ENCODE measurements around the gene CDH4. TPM values are rescaled to one million over a fixed set of nuclear protein-coding genes. Genes with fewer than 3 reads are reported as not detected.

The CDH4 gene
- total RNA-seq, 6 experiments from 2014 or later: 5.8 to 12.8 (median 10.9) TPM

GRCh38 chr20:61727761-61728160 is 475.7 kb downstream of the CDH4 start:
- no peak for DNase-seq

GRCh38 chr20:61728326-61728725 is 476.3 kb downstream of the CDH4 start:
- H3K4me3 Mint-ChIP-seq: no peak overlapping the region
- no peak for TF ChIP-seq CTCF (IDR thresholded peaks at IDR 0.05)
- no peak overlapping the region for H3K27ac Mint-ChIP-seq
- H3K4me1 Mint-ChIP-seq (ENCODE audit: low read depth): peaks cover 8% of the 10 kb centered on the region; the same call in 1 of the 2 replicates
- no peak for DNase-seq
- H3K9me3 Mint-ChIP-seq: peaks cover 4% of the 10 kb centered on the region; the same call in 1 of the 2 replicates
- H3K36me3 Mint-ChIP-seq (ENCODE audit: low read depth): no peaks in the 10 kb centered on the region
- peaks cover 2% of the 10 kb centered on the region for H3K27me3 Mint-ChIP-seq (ENCODE audit: insufficient read depth)

More at GRCh38 chr20:61727761-61728160, 475.7 kb downstream of the CDH4 start:
- no peak overlapping the region for H3K4me3 Mint-ChIP-seq
- H3K4me1 Mint-ChIP-seq (ENCODE audit: low read depth): peaks cover 8% of the 10 kb centered on the region; the same call in 1 of the 2 replicates
- no peaks in the 10 kb centered on the region for H3K36me3 Mint-ChIP-seq (ENCODE audit: low read depth)
- H3K27ac Mint-ChIP-seq: no peak overlapping the region
- H3K27me3 Mint-ChIP-seq (ENCODE audit: insufficient read depth): peaks cover 2% of the 10 kb centered on the region
- peaks cover 4% of the 10 kb centered on the region; the same call in 1 of the 2 replicates for H3K9me3 Mint-ChIP-seq
- TF ChIP-seq CTCF (IDR thresholded peaks at IDR 0.05): no peak

GRCh38 chr20:61728786-61729770 is 477.0 kb downstream of the CDH4 start:
- TF ChIP-seq CTCF (IDR thresholded peaks at IDR 0.05): no peak
- H3K36me3 Mint-ChIP-seq (ENCODE audit: low read depth): no peaks in the 10 kb centered on the region
- peaks cover 4% of the 10 kb centered on the region; the same call in 1 of the 2 replicates for H3K9me3 Mint-ChIP-seq
- peaks cover 3% of the 10 kb centered on the region for H3K27me3 Mint-ChIP-seq (ENCODE audit: insufficient read depth)
- H3K4me3 Mint-ChIP-seq: no peak overlapping the region
- H3K27ac Mint-ChIP-seq: no peak overlapping the region
- H3K4me1 Mint-ChIP-seq (ENCODE audit: low read depth): peaks cover 8% of the 10 kb centered on the region; the same call in 1 of the 2 replicates
- no peak for DNase-seq

- Mint-ChIP-seq H3K27me3 (ENCODE audit: insufficient read depth) (peaks cover 3% of the 10 kb centered on the region), H3K36me3 (ENCODE audit: low read depth) (no peaks in the 10 kb centered on the region; the same call in 1 of the 2 replicates), H3K4me1 (ENCODE audit: low read depth) (peaks cover 8% of the 10 kb centered on the region; the same call in 1 of the 2 replicates), H3K9me3 (peaks cover 4% of the 10 kb centered on the region; the same call in 1 of the 2 replicates), H3K27ac (no peak overlapping the region), H3K4me3 (no peak overlapping the region)
- TF ChIP-seq CTCF (IDR thresholded peaks at IDR 0.05): no peak
- DNase-seq: no peak
Observed at GRCh38 chr20:61730631-61731362, 478.7 kb downstream of the CDH4 start.

GRCh38 chr20:61731363-61732181 is 479.5 kb downstream of the CDH4 start:
- peaks cover 8% of the 10 kb centered on the region; the same call in 1 of the 2 replicates for H3K4me1 Mint-ChIP-seq (ENCODE audit: low read depth)
- peaks cover 4% of the 10 kb centered on the region; the same call in 1 of the 2 replicates for H3K9me3 Mint-ChIP-seq
- peak; percentile 59 for DNase-seq
- H3K36me3 Mint-ChIP-seq (ENCODE audit: low read depth): no peaks in the 10 kb centered on the region; the same call in 1 of the 2 replicates
- H3K4me3 Mint-ChIP-seq: no peak overlapping the region
- TF ChIP-seq CTCF (IDR thresholded peaks at IDR 0.05): no peak
- H3K27me3 Mint-ChIP-seq (ENCODE audit: insufficient read depth): peaks cover 3% of the 10 kb centered on the region
- no peak overlapping the region for H3K27ac Mint-ChIP-seq
